OCI-LY7 (cell line): ENCODE results near the gene DUSP28.

Experiments
- EZH2phosphoT487 ChIP-seq: fragments of 200-600 bp; sonication (generic); IDR thresholded peaks from 2 replicates; pipeline ENCODE4 v1.6.1; 2018; ENCODE audit warnings: low read depth, borderline replicate concordance, mild to moderate bottlenecking, mixed run types, antibody characterized with exemption, low read length, moderate library complexity, mixed read lengths
- TF ChIP-seq, protein P1 (sequence below): fragments of 200-600 bp; sonication (generic); conservative IDR thresholded peaks from 2 replicates; pipeline ENCODE4 v1.5.1; 2014; ENCODE audit warnings: mild to moderate bottlenecking, antibody characterized with exemption, low read length, moderate library complexity, mixed read lengths

DNA sequence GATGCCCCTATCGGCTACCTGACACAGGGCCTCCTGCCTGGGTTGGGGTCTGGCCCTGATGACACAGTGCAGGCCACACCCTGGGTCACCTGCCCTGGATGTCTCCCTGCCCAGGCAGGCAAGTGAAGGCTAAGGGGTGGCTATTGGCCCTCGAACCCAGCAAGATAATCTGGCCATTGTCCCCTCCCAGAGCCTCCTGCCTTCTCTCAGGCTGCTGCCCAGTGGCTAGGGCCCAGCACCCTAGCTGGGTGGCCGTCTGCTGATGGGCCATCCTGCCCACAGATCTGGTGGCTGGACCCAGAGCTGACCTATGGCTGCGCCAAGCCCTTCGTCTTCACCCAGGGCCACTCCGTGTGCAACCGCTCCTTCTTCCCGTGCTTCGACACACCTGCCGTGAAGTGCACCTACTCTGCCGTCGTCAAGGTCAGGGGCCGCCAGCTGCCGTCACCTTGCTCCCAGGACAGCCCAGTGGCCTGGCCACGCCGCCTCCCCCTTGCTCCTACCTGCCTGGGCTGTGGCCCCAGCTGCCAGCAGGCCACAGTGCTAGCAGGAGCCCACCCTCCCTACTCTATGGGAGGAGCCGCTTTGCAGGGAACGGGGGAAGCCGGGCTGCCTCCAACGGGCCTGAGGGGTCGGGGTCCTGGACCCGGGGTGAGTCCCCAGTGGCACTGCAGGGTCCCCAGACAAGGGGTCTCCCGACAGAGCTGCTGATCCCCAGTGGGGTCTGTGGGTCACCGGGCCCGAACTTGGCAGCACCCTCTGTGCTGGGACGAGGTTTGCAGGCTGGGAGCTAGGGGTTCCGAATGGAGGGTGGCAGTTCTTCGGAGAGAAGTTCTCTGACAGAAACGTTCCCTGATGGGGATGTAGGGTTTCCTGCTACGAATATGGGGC lies 12.2 kb downstream of the DUSP28 start:
- TF ChIP-seq, protein P1, sequence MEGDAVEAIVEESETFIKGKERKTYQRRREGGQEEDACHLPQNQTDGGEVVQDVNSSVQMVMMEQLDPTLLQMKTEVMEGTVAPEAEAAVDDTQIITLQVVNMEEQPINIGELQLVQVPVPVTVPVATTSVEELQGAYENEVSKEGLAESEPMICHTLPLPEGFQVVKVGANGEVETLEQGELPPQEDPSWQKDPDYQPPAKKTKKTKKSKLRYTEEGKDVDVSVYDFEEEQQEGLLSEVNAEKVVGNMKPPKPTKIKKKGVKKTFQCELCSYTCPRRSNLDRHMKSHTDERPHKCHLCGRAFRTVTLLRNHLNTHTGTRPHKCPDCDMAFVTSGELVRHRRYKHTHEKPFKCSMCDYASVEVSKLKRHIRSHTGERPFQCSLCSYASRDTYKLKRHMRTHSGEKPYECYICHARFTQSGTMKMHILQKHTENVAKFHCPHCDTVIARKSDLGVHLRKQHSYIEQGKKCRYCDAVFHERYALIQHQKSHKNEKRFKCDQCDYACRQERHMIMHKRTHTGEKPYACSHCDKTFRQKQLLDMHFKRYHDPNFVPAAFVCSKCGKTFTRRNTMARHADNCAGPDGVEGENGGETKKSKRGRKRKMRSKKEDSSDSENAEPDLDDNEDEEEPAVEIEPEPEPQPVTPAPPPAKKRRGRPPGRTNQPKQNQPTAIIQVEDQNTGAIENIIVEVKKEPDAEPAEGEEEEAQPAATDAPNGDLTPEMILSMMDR: no peak
- no peak for TF ChIP-seq EZH2phosphoT487
